Lower leg skin (tissue), 3 donors: Measurements from ENCODE around the gene BPIFA2.

Experiments
- CTCF ChIP-seq, 3 donors: fragments of 450-650 bp; IDR thresholded peaks; one replicate each; pipeline ENCODE4 v1.5.1; 2016; ENCODE audit warnings: antibody characterized with exemption in 3 of 3, mild to moderate bottlenecking in 3 of 3, moderate library complexity in 2 of 3
- POLR2A ChIP-seq, 2 donors: fragments of 450-650 bp; IDR thresholded peaks; one replicate each; pipeline ENCODE4 v1.6.1; 2016 to 2017; ENCODE audit warnings: antibody characterized with exemption in 2 of 2, mild to moderate bottlenecking in 1 of 2, moderate library complexity in 1 of 2

GRCh38 chr20:33229843-33230242 is 61.9 kb downstream of the BPIFA2 start:
- no peak for TF ChIP-seq CTCF (IDR thresholded peaks at IDR 0.05)
- TF ChIP-seq POLR2A (IDR thresholded peaks at IDR 0.05) = no peak
